ENCODE results near the gene EVC.

Gene EVC

GRCh38 chr4:5753766-5754528, 42.9 kb downstream of the EVC start:
- in situ Hi-C loops (cut with MboI; ENCODE audit: low sequenced_read_pairs), result no loop called here

- in situ Hi-C loops (cut with MboI; ENCODE audit: low sequenced_read_pairs), result no loop called here
Observed at GRCh38 chr4:5754529-5754881, 43.5 kb downstream of the EVC start.

DNA sequence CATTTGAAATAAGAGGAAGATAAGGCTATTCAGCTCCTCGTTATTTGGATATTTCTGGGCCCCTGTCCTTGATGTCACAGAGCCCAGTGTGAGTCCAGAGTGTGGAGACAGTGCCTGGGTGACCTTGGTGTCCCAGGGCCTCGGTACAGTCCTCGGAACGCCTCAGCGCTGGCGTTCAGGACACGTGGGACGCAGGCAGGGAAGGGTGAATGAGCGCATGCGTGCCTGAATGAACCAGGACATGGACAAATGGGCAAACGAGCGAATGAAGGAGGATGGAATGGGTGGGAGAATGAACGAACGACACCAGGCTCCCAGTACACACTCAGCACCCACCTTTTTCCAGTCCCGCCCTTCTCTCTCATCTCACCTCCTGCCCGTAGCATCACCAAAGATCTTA, 44.2 kb downstream of the EVC start:
- in situ Hi-C loops (cut with MboI; ENCODE audit: low sequenced_read_pairs), result no loop called here

- in situ Hi-C loops (cut with MboI; ENCODE audit: low sequenced_read_pairs), result no loop called here
Observed at GRCh38 chr4:5755679-5756078, 44.7 kb downstream of the EVC start.

GRCh38 chr4:5756271-5756670, 45.3 kb downstream of the EVC start:
- in situ Hi-C loops (cut with MboI; ENCODE audit: low sequenced_read_pairs), result no loop called here

GRCh38 chr4:5757091-5757490, 46.1 kb downstream of the EVC start:
- in situ Hi-C loops (cut with MboI; ENCODE audit: low sequenced_read_pairs), result no loop called here

DNA sequence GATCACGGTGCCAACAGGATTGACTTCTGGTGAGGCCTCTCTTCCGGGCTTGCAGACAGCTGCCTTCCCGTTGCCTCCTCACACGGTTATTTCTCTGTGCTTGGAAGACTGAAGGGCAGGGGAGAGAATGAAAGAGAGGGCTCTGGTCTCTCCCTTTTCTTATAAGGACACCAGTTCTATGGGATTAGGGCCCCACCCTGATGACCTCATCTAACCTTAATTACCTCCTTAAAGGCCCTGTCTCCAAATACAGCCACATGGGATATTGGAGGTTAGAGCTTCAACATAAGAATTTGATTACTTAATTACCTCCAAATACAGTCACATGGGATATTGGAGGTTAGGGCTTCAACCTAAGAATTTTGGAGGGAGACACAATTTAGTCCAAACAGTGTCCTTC, 46.5 kb downstream of the EVC start:
- in situ Hi-C loops (cut with MboI; ENCODE audit: low sequenced_read_pairs), result no loop called here

DNA sequence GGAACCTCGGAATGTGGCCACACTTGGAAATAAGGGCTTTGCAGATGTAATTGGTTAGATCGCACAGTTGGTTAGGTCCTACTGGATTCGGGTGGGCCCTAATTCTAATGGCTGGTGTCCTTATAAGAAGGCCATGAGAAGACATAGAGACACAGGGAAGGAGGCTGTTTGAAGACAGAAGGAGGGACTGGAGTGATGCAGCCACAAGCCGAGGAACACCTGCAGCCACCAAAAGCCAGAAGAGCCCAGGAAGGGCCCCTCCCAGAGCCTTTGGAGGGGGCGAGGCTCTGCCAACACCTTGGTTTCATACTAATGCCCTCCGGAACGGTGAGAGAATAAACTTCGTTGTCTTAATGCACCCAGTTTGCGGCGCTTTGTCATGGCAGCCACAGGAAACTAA, 47.0 kb downstream of the EVC start:
- in situ Hi-C loops (cut with MboI; ENCODE audit: low sequenced_read_pairs), result no loop called here

GRCh38 chr4:5758741-5759140, 47.7 kb downstream of the EVC start:
- in situ Hi-C loops (cut with MboI; ENCODE audit: low sequenced_read_pairs), result no loop called here

DNA sequence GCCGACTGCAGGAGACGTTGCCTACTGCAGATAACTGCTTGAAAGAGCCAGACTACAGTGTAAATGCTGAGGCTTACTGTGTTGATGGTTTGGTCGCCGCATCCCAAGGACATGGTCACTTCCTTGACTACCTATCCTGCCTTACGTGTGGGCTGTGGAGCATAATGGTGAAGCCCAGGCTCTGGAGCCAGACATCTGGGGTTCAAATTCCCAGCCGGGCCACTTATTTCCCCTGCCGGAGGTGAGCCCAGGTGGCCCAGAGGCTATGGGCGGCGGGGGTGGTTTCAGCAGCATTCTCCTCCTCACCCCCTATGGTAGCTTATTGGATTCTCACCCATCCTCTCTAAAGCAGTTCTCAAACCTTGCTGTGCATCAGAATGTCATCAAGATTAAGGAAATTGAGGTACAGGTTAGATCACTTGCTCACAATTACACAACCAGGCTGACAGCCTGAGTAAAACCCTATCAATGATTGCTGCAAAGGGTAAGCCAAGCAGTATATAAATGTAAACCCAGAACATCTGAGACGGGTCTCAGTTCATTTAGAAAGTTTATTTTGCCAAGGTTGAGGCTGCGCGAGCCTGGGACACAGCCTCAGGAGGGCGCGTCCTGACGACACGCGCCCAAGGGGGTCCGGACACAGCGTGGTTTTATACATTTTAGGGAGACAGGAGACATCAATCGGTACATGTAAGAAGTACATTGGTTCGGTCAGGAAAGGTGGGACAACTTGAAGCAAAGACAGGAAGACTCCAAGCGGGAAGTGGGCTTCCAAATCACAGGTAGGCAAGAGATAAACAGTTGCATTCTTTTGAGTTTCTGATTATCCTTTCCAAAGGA, 48.5 kb downstream of the EVC start:
- in situ Hi-C loops (cut with MboI; ENCODE audit: low sequenced_read_pairs), result no loop called here

DNA sequence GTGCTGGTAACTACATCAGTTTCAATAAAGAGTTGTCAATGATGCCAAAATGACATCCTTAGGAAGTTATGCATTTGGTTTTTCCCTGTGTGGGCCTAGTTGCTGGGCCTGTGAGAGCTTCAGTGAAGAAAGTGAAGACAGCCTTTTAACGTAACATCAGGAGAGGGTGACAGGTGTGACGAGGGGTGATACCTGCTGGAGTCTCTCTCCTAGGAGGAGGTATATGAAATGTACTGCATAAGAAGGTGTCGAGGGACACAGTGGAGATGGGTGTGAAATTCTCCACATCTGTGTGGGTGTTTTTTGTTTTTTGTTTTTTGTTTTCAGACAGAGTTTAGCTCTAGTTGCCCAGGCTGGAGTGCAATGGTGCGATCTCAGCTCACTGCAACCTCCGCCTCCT, 49.2 kb downstream of the EVC start:
- in situ Hi-C loops (cut with MboI; ENCODE audit: low sequenced_read_pairs), result no loop called here

GRCh38 chr4:5760936-5761480, 50.0 kb downstream of the EVC start:
- in situ Hi-C loops (cut with MboI; ENCODE audit: low sequenced_read_pairs), result no loop called here

DNA sequence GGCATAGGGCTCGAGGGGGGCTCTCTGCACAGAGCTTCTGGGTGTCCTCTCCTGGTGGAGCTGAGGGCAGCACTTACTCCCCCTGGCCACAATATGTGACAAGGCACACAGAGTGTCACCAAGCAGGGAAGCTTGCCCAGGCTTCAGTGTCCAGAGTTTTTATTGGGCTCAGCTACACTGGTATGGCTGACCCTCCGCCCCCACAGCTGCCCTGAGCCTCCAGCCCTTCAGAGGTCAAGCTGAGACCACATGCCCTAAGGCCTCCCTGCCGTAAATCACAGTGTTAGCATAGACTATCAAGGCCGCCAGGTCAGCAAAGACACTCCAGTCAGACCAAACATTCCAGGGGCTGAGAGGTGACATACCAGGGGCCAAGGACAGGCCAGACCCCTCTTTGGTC, 59.0 kb downstream of the EVC start:
- in situ Hi-C loops (cut with MboI; ENCODE audit: low sequenced_read_pairs), result no loop called here

DNA sequence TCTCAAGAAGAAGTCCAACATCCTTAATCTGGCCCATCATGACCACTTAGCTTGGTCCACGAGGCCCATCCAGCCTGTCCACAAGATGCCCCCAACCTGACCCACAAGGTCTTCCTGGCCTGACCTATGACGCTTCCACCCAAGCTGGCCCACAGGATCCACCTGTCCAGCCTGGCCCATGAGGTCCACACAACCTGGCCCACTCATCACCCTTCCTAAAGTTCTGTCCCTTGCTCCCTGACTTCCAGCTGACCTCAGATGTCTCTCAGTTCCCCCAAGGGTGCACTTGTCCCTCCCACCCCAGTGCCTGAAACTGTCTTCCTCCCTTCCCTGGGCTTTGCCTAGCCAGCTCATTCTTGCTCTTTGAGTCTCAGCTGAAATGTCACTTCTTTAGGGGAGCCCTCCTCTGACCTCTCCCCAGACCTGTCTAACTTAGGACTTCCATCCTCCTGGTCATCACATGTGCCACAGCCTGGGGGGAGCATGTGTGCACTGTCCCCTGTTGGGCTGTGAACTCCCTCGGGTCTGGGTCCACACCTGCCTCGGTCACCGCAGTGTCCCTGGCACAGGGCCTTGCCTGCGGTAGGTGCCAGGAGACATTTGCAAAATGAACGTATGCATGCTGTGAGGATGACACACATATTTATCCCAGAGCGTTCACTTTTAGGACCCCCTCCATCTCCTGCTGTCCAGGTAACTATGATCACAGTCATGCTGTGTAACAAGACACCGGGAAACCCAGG, 61.7 kb downstream of the EVC start:
- in situ Hi-C loops (cut with MboI; ENCODE audit: low sequenced_read_pairs), result no loop called here

GRCh38 chr4:5773271-5773555, 62.2 kb downstream of the EVC start:
- in situ Hi-C loops (cut with MboI; ENCODE audit: low sequenced_read_pairs), result no loop called here

GRCh38 chr4:5774416-5775036, 63.5 kb downstream of the EVC start:
- in situ Hi-C loops (cut with MboI; ENCODE audit: low sequenced_read_pairs), result loop anchor here (25.0 kb wide), 1 partner anchor 787 kb away; no protein-coding TSS in a partner anchor

- in situ Hi-C loops (cut with MboI; ENCODE audit: low sequenced_read_pairs), result loop anchor here (25.0 kb wide), 1 partner anchor 789 kb away; no protein-coding TSS in a partner anchor
Observed at GRCh38 chr4:5776510-5776909, 65.5 kb downstream of the EVC start.

- in situ Hi-C loops (cut with MboI; ENCODE audit: low sequenced_read_pairs), result loop anchor here (25.0 kb wide), 1 partner anchor 794 kb away; no protein-coding TSS in a partner anchor
Observed at GRCh38 chr4:5780831-5781480, 70.0 kb downstream of the EVC start.

- in situ Hi-C loops (cut with MboI; ENCODE audit: low sequenced_read_pairs), result loop anchor here (25.0 kb wide), 1 partner anchor 794 kb away; no protein-coding TSS in a partner anchor
Observed at GRCh38 chr4:5781691-5782090, 70.7 kb downstream of the EVC start.

DNA sequence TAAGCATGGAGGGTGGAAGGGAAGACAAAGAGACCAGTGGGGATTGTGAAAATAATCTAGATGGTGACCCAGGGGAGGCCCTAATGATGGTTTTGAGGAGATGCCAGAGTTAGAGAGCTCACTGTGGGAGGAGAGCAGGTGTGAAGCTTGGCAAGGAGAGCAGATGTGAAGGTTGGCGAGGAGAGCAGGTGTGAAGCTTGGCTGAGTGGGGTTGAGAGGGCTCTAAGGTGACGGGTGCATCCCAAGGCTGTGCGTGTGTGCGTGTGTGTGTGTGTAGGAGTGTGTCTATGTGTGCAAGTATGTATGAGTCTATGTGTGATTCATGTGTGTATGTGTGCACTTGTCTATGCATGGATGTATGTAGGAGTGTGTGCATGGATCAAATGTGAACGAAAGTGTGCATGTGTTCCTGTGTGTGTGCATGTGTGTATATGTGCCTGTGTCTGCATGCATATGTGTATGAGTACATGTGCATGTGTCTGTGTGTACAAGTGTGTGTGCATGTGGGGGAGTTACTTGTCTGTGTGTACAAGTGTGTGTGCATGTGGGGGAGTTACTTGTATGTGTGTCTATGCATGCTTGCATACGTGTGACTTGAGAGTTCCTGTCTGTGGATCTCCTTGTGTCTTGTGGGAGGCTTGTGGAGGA, 72.0 kb downstream of the EVC start:
- in situ Hi-C loops (cut with MboI; ENCODE audit: low sequenced_read_pairs), result loop anchor here (25.0 kb wide), 1 partner anchor 796 kb away; no protein-coding TSS in a partner anchor
